Ishikawa (cell line): Measurements from ENCODE around the gene GALK1.

Source experiments
- CEBPB ChIP-seq: IDR thresholded peaks from 2 replicates; pipeline ENCODE4 v1.6.1; 2012
- CREB1 ChIP-seq: IDR thresholded peaks from 2 replicates; pipeline ENCODE4 v1.6.1; 2012; ENCODE audit warnings: low read depth
- EGR1 ChIP-seq: IDR thresholded peaks from 2 replicates; pipeline ENCODE4 v1.6.1; 2012
- EP300 ChIP-seq: IDR thresholded peaks from 2 replicates; pipeline ENCODE4 v1.6.1; 2012; ENCODE audit warnings: borderline replicate concordance
- FOXM1 ChIP-seq: IDR thresholded peaks from 2 replicates; pipeline ENCODE4 v1.6.1; 2012; ENCODE audit warnings: low read depth, borderline replicate concordance
- NFIC ChIP-seq: IDR thresholded peaks from 2 replicates; pipeline ENCODE4 v1.6.1; 2012
- RAD21 ChIP-seq: IDR thresholded peaks from 2 replicates; pipeline ENCODE4 v1.6.1; 2012; ENCODE audit warnings: low read depth
- TAF1 ChIP-seq: IDR thresholded peaks from 2 replicates; pipeline ENCODE4 v1.6.1; 2012; ENCODE audit warnings: low read depth, mild to moderate bottlenecking
- TCF12 ChIP-seq: IDR thresholded peaks from 2 replicates; pipeline ENCODE4 v1.6.1; 2012; ENCODE audit warnings: low read depth
- TEAD4 ChIP-seq: IDR thresholded peaks from 2 replicates; pipeline ENCODE4 v1.6.1; 2012
- YY1 ChIP-seq: IDR thresholded peaks from 2 replicates; pipeline ENCODE4 v1.6.1; 2012; ENCODE audit warnings: low read depth
- ZBTB7A ChIP-seq: IDR thresholded peaks from 2 replicates; pipeline ENCODE4 v1.6.1; 2012; ENCODE audit warnings: low read depth
- TF ChIP-seq, protein P1 (sequence below): IDR thresholded peaks from 2 replicates; pipeline ENCODE4 v1.6.1; 2012
- TF ChIP-seq, protein P2 (sequence below): IDR thresholded peaks from 2 replicates; pipeline ENCODE4 v1.6.1; 2012; ENCODE audit warnings: low read depth, mild to moderate bottlenecking
- TF ChIP-seq, protein P3 (sequence below): IDR thresholded peaks from 2 replicates; pipeline ENCODE4 v1.6.1; 2012

GALK1 gene

DNA sequence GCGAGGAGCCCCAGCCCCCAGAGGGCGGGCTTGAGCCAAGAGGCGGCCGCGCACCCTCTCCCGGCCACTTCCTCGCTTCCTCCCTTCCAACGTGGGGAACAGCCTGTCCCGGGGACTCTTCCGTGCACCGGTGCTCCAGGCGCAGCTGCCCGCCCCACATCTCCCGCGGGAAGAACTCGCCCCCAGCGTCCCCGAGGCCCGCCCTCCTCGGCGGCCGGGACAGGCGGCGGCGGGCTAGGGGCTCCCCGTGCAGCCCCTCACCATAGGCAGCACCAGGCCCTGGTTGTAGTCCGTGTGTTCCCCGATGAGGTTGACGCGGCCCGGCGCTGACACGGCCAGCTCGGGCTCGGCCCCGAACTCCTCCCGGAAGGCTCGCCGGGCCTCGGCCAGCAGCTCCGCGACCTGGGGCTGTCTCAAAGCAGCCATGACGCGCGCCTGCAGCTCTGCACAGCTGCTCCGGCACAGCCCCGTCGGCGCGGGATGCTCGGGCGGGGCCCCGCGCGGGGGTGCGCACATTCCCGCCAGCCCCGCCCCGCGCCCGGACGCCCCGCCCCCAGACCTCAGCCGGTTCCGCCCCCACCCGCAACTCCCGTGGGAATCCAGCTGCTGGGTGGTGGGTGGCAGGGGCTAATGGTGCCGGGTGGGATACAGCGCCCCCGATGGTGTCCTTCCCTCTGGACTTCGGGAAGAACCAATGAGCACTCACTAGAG lies at the start of gene GALK1:
Gene GALK1 (minus strand): TSS at position 482 of the 711 bp plus-strand sequence. CDS start 56 bp downstream, at position 426.
- TF ChIP-seq FOXM1 (no peak), TAF1 (peak; percentile 65), CEBPB (no peak), TEAD4 (0 out of 2 replicates have a peak, but pooled peaks have one; percentile 8), NFIC (no peak), ZBTB7A (peak; percentile 71), YY1 (peak; percentile 82), CREB1 (no peak), TCF12 (no peak; the same call in 1 of the 2 replicates), RAD21 (peak; percentile 64), EGR1 (peak; percentile 29; the same call in 1 of the 2 replicates), EP300 (no peak)
- TF ChIP-seq, protein P1, sequence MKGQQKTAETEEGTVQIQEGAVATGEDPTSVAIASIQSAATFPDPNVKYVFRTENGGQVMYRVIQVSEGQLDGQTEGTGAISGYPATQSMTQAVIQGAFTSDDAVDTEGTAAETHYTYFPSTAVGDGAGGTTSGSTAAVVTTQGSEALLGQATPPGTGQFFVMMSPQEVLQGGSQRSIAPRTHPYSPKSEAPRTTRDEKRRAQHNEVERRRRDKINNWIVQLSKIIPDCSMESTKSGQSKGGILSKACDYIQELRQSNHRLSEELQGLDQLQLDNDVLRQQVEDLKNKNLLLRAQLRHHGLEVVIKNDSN = no peak
- TF ChIP-seq, protein P2, sequence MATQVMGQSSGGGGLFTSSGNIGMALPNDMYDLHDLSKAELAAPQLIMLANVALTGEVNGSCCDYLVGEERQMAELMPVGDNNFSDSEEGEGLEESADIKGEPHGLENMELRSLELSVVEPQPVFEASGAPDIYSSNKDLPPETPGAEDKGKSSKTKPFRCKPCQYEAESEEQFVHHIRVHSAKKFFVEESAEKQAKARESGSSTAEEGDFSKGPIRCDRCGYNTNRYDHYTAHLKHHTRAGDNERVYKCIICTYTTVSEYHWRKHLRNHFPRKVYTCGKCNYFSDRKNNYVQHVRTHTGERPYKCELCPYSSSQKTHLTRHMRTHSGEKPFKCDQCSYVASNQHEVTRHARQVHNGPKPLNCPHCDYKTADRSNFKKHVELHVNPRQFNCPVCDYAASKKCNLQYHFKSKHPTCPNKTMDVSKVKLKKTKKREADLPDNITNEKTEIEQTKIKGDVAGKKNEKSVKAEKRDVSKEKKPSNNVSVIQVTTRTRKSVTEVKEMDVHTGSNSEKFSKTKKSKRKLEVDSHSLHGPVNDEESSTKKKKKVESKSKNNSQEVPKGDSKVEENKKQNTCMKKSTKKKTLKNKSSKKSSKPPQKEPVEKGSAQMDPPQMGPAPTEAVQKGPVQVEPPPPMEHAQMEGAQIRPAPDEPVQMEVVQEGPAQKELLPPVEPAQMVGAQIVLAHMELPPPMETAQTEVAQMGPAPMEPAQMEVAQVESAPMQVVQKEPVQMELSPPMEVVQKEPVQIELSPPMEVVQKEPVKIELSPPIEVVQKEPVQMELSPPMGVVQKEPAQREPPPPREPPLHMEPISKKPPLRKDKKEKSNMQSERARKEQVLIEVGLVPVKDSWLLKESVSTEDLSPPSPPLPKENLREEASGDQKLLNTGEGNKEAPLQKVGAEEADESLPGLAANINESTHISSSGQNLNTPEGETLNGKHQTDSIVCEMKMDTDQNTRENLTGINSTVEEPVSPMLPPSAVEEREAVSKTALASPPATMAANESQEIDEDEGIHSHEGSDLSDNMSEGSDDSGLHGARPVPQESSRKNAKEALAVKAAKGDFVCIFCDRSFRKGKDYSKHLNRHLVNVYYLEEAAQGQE = no peak
- TF ChIP-seq, protein P3, sequence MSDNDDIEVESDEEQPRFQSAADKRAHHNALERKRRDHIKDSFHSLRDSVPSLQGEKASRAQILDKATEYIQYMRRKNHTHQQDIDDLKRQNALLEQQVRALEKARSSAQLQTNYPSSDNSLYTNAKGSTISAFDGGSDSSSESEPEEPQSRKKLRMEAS = peak; percentile 63

DNA sequence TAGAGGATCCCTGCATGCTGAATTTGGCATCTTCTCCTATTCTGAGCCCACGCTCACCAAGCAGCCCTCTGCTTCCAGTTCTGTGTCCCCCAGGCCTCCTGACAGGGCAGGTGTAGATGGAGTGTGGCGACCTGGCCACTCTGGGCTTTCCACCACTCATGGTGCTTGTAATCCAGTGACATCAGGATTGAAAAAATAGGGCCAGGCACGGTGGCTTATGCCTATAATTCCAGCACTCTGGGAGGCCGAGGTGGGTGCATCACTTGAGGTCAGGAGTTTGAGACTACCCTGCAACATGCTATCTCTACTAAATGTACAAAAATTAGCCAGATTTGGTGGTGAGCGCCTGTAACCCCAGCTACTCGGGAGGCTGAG lies 49.0 kb upstream of the GALK1 start:
- TF ChIP-seq CEBPB (no peak), ZBTB7A (no peak), CREB1 (no peak), EGR1 (no peak), RAD21 (no peak), NFIC (no peak), FOXM1 (no peak), YY1 (no peak), EP300 (no peak)
- TF ChIP-seq, protein P2 = no peak
- TF ChIP-seq, protein P1 = no peak

DNA sequence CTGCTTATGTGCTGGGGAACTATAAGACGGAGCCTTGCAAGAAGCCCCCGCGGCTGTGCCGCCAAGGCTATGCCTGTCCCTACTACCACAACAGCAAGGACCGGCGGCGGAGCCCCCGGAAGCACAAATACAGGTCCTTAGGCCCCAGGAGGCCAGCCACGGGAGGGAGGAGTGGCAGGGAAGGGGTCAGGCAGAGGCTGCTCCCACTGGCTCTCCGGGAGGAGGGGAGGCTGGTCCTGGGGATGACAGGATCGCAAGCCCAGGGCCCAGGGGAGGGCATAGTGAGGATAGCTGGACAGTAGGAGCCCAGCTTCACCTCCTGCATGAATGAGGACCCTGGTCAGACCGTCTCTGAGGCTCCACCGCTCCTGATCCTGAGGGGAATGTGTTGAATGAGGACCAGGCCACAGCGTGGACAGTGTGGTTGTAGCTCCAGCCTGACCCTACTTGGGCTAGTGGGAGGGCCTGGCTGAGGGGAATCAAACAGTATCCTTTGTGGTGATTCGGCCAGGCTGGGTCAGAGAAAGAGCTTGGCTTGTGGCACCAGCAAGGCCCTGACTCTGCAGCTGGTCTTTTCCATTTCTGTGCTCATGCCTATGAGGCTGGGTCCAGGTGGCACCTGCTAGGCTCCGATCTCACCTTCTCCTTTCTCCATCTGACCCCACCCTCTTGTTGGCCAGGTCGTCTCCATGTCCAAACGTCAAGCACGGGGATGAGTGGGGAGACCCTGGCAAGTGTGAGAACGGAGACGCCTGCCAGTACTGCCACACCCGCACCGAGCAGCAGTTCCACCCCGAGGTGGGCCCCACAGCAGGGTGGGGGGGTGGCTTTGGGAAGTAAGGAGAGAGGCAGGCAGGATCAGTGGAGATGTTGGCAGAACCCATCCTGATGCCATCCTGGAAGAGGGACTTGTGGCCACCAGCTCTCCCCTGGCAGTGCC lies 48.4 kb upstream of the GALK1 start:
- TF ChIP-seq TEAD4 = no peak
- TF ChIP-seq NFIC = no peak
- TF ChIP-seq YY1 = no peak
- no peak for TF ChIP-seq RAD21
- no peak for TF ChIP-seq ZBTB7A
- no peak for TF ChIP-seq TCF12
- no peak for TF ChIP-seq CEBPB
- TF ChIP-seq, protein P2 = no peak
- TF ChIP-seq, protein P1 = no peak
